IMR-90 (cell line): ENCODE data around the gene MTA1. TPM values are rescaled to one million over a fixed set of nuclear protein-coding genes. Genes with fewer than 3 reads are reported as not detected.

Experiments used
- ATAC-seq: fragments of 200-7000 bp; cut with Tn5 transposase; 2 replicates; pipeline ENCODE4 v1.9.1; 2020; ENCODE audit warnings: low read depth, mild to moderate bottlenecking, moderate library complexity
- BruUV-seq: library from RNA; stranded (reverse); fragments of 400-500 nt; replicated peaks from 2 replicates; lab custom pipeline; 2021; lab: Mats Ljungman, UMichigan
- CTCF ChIA-PET: fragments of 300-600 bp; formaldehyde crosslinking; extraction: SDS; loops from one replicate; lab custom pipeline; 2021; ENCODE audit warnings: antibody characterized with exemption; lab: Yijun Ruan, JAX
- POLR2A ChIA-PET: fragments of 300-600 bp; sonication (Branson Sonifier 250); formaldehyde crosslinking; loops from one replicate; lab custom pipeline; 2022; ENCODE audit warnings: antibody characterized with exemption; ENCODE audit not compliant: unreplicated experiment; lab: Charles Lee
- DNase-seq: peaks from one replicate; pipeline ENCODE4 v3.0.0; 2013
- H2AFZ ChIP-seq: replicated peaks from 2 replicates; pipeline ENCODE3; 2013; ENCODE audit warnings: low read length, mild to moderate bottlenecking; ENCODE audit not compliant: poor library complexity
- H2AK5ac ChIP-seq: 2 replicates; pipeline ENCODE4 v1.6.1; 2013; ENCODE audit warnings: low read depth, low read length, inconsistent platforms
- H2AK9ac ChIP-seq: replicated peaks from 2 replicates; pipeline ENCODE3; 2013; ENCODE audit warnings: mild to moderate bottlenecking, low read depth, low read length, moderate library complexity; ENCODE audit not compliant: poor library complexity
- H2BK120ac ChIP-seq: 2 replicates; pipeline ENCODE4 v1.6.1; 2013; ENCODE audit warnings: low read depth, low read length, inconsistent platforms
- H2BK15ac ChIP-seq: 3 replicates; pipeline ENCODE4 v1.6.1; 2013; ENCODE audit warnings: low read depth, low read length, inconsistent platforms
- H2BK20ac ChIP-seq: 2 replicates; pipeline ENCODE4 v1.6.1; 2013; ENCODE audit warnings: low read depth, mild to moderate bottlenecking, inconsistent platforms, low read length, moderate library complexity
- H2BK5ac ChIP-seq: 2 replicates; pipeline ENCODE4 v1.6.1; 2013; ENCODE audit warnings: mild to moderate bottlenecking, low read depth, low read length, inconsistent platforms; ENCODE audit not compliant: poor library complexity, severe bottlenecking
- H3K14ac ChIP-seq: replicated peaks from 2 replicates; pipeline ENCODE4 v1.6.1; 2013; ENCODE audit warnings: low read depth, low read length, inconsistent platforms
- H3K18ac ChIP-seq: 2 replicates; pipeline ENCODE4 v1.6.1; 2013; ENCODE audit warnings: low read depth, low read length, control low read depth
- H3K23ac ChIP-seq: 2 replicates; pipeline ENCODE4 v1.6.1; 2013; ENCODE audit warnings: low read depth, low read length, inconsistent platforms
- H3K27ac ChIP-seq: 2 replicates; pipeline ENCODE4 v1.5.1; 2013; ENCODE audit warnings: mild to moderate bottlenecking, control low read depth, low read length; ENCODE audit not compliant: insufficient read depth
- H3K27me3 ChIP-seq: 2 replicates; pipeline ENCODE4 v1.6.1; 2013; ENCODE audit warnings: low read length; ENCODE audit not compliant: control insufficient read depth, insufficient read depth
- H3K36me3 ChIP-seq: 2 replicates; pipeline ENCODE4 v1.6.1; 2013; ENCODE audit warnings: low read length, mixed read lengths; ENCODE audit not compliant: control insufficient read depth, insufficient read depth
- H3K4ac ChIP-seq: 2 replicates; pipeline ENCODE4 v1.6.1; 2013; ENCODE audit warnings: low read depth, low read length, inconsistent platforms
- H3K4me1 ChIP-seq: 2 replicates; pipeline ENCODE4 v1.6.1; 2013; ENCODE audit warnings: low read length, mixed read lengths; ENCODE audit not compliant: control insufficient read depth, insufficient read depth
- H3K4me2 ChIP-seq: 2 replicates; pipeline ENCODE4 v1.6.1; 2013; ENCODE audit warnings: low read depth, mild to moderate bottlenecking, control low read depth, low read length, moderate library complexity
- H3K4me3 ChIP-seq: 2 replicates; pipeline ENCODE4 v1.5.1; 2013; ENCODE audit warnings: low read depth, mild to moderate bottlenecking, control low read depth, low read length, moderate library complexity; ENCODE audit not compliant: insufficient read depth
- H3K56ac ChIP-seq: 2 replicates; pipeline ENCODE4 v1.6.1; 2013; ENCODE audit warnings: low read length, inconsistent platforms; ENCODE audit not compliant: insufficient read depth; ENCODE audit errors: extremely low read depth
- H3K79me1 ChIP-seq, 2 experiments: 2 replicates each; pipeline ENCODE4 v1.6.1; 2013; ENCODE audit warnings: low read length in 2 of 2, inconsistent platforms in 1 of 2, low read depth in 1 of 2
- H3K9ac ChIP-seq: 2 replicates; pipeline ENCODE4 v1.6.1; 2013; ENCODE audit warnings: low read depth, low read length, control low read depth
- H3K9me1 ChIP-seq: 2 replicates; pipeline ENCODE4 v1.6.1; 2013; ENCODE audit warnings: low read length, inconsistent platforms; ENCODE audit not compliant: insufficient read depth
- H3K9me3 ChIP-seq: 2 replicates; pipeline ENCODE4 v1.6.1; 2013; ENCODE audit warnings: low read length; ENCODE audit not compliant: control insufficient read depth, insufficient read depth
- H4K20me1 ChIP-seq: 2 replicates; pipeline ENCODE4 v1.6.1; 2013; ENCODE audit warnings: low read length, inconsistent platforms; ENCODE audit not compliant: insufficient read depth
- H4K5ac ChIP-seq: 2 replicates; pipeline ENCODE4 v1.6.1; 2013; ENCODE audit warnings: mild to moderate bottlenecking, low read depth, low read length, control low read depth
- H4K8ac ChIP-seq, 2 experiments: 2 replicates each; pipeline ENCODE4 v1.6.1; 2013; ENCODE audit warnings: low read depth in 2 of 2, low read length in 2 of 2, control low read depth in 1 of 2, inconsistent platforms in 1 of 2
- H4K91ac ChIP-seq: 2 replicates; pipeline ENCODE4 v1.6.1; 2013; ENCODE audit warnings: low read depth, low read length, inconsistent platforms; ENCODE audit not compliant: insufficient read depth
- CEBPB ChIP-seq: IDR thresholded peaks from 2 replicates; pipeline ENCODE4 v1.6.1; 2012; ENCODE audit warnings: low read depth, low read length, improper control_type of control experiment
- CHD1 ChIP-seq: IDR thresholded peaks from 2 replicates; pipeline ENCODE4 v1.6.1; 2012; ENCODE audit warnings: low read depth, low read length, improper control_type of control experiment
- ELK1 ChIP-seq: fragments of 150-350 bp; IDR thresholded peaks from 2 replicates; pipeline ENCODE4 v1.6.1; 2016; ENCODE audit warnings: low read depth, mild to moderate bottlenecking, low read length, moderate library complexity, borderline replicate concordance
- FOS ChIP-seq: fragments of 150-350 bp; IDR thresholded peaks from 2 replicates; pipeline ENCODE4 v1.6.1; 2016; ENCODE audit warnings: low read depth, low read length
- MAZ ChIP-seq: IDR thresholded peaks from 2 replicates; pipeline ENCODE4 v1.6.1; 2012; ENCODE audit warnings: low read depth, mild to moderate bottlenecking, low read length, improper control_type of control experiment, moderate library complexity, borderline replicate concordance
- NFE2L2 ChIP-seq: fragments of 150-350 bp; IDR thresholded peaks from 2 replicates; pipeline ENCODE4 v1.6.1; 2016; ENCODE audit warnings: low read depth, mild to moderate bottlenecking, low read length
- RAD21 ChIP-seq: IDR thresholded peaks from 2 replicates; pipeline ENCODE4 v1.6.1; 2012; ENCODE audit warnings: low read length, improper control_type of control experiment
- RFX5 ChIP-seq: IDR thresholded peaks from 2 replicates; pipeline ENCODE4 v1.8.0; 2012; ENCODE audit warnings: low read depth, mild to moderate bottlenecking, low read length, moderate library complexity
- USF2 ChIP-seq: fragments of 150-350 bp; IDR thresholded peaks from 2 replicates; pipeline ENCODE4 v1.6.1; 2017; ENCODE audit warnings: mild to moderate bottlenecking, antibody characterized with exemption, low read length, low read depth
- WGBS, 2 experiments: methylation state at CpG; one replicate each; pipeline versions ENCODE4 v1.1.5 to v1.1.7; 2013; ENCODE audit warnings: missing lambda C conversion rate in 2 of 2; ENCODE audit not compliant: insufficient read length in 1 of 2; ENCODE audit errors: extremely low coverage in 2 of 2; 5-methylcytosine and 5-hydroxymethylcytosine counted together
- dilution Hi-C: fragments of 300-500 bp; cut with HindIII; formaldehyde crosslinking; loops from one replicate; pipeline ENCODE4 v1.14.3; 2018; ENCODE audit warnings: low sequenced_read_pairs; ENCODE audit not compliant: unreplicated experiment
- in situ Hi-C: fragments of 300-500 bp; cut with MboI; formaldehyde crosslinking; loops from 3 replicates; pipeline ENCODE4 v1.14.3; 2019; ENCODE audit warnings: low sequenced_read_pairs, inconsistent platforms, mixed read lengths
- intact Hi-C: fragments of 100-400 bp; cut with micrococcal nuclease; formaldehyde crosslinking; loops from 2 replicates; pipeline ENCODE4 v1.10.0; 2022
- polyA plus RNA-seq, 3 experiments: library from polyadenylated mRNA; depleted of rRNA; stranded (reverse); fragments of >200 nt; gene quantifications; 2 replicates each; pipeline ENCODE4 v1.2.3, GENCODE V29; 2012; ENCODE audit warnings: low replicate concordance in 1 of 3
- total RNA-seq: library from RNA; depleted of rRNA; stranded (reverse); fragments of >200 nt; gene quantifications from 2 replicates; pipeline ENCODE4 v1.2.3, GENCODE V29; 2012

The MTA1 gene
- total and polyA plus RNA-seq, 2 of the 4 experiments (the other 2 are of a cell fraction), result 21.5 to 61.6 TPM

- H3K18ac ChIP-seq, result no peak overlapping the region
- H3K79me1 ChIP-seq, result peaks cover 5 to 34% of the 10 kb centered on the region in 2 experiments; a peak in 2 of 4 replicates
- ChIA-PET CTCF (no interaction called here), POLR2A (no interaction called here)
- no peak overlapping the region for H3K4me3 ChIP-seq
- H2BK120ac ChIP-seq, result no peak overlapping the region
- H2BK20ac ChIP-seq, result no peak overlapping the region
- no peak overlapping the region for H2BK15ac ChIP-seq
- no peak overlapping the region for H4K91ac ChIP-seq
- H4K20me1 ChIP-seq, result peaks cover 17% of the 10 kb centered on the region
- no peak overlapping the region for H2AK9ac ChIP-seq
- H3K4me2 ChIP-seq, result no peak overlapping the region
- TF ChIP-seq ELK1, result no peak
- no peak for TF ChIP-seq CEBPB
- TF ChIP-seq MAZ, result no peak
- no peak for TF ChIP-seq FOS
- TF ChIP-seq RFX5, result no peak
- TF ChIP-seq USF2, result no peak
- TF ChIP-seq RAD21, result no peak
- no peak for TF ChIP-seq CHD1
- no peak for TF ChIP-seq NFE2L2
- no peak overlapping the region for H4K8ac ChIP-seq
- ATAC-seq, result no peak
- no peak overlapping the region for H4K5ac ChIP-seq
- no peak overlapping the region for H2AK5ac ChIP-seq
- no peaks in the 10 kb centered on the region for H3K9me3 ChIP-seq
- no peak overlapping the region for H2BK5ac ChIP-seq
- 100% methylated on average over 10 of the region's 29 CpGs; no CpG with 5 or more reads in 1 of the 2 experiments for WGBS, 2 experiments
- no peak for DNase-seq
- no peak overlapping the region for H3K27ac ChIP-seq
- no TSS peak for BruUV-seq
- H2AFZ ChIP-seq, result no peak overlapping the region
- H3K56ac ChIP-seq, result no peak overlapping the region
- no peaks in the 10 kb centered on the region for H3K9me1 ChIP-seq
- H3K4me1 ChIP-seq, result no peaks in the 10 kb centered on the region
- intact Hi-C loops (no loop called here), in situ Hi-C loops (no loop called here), dilution Hi-C loops (no loop called here)
- H3K23ac ChIP-seq, result no peak overlapping the region
- H3K9ac ChIP-seq, result no peak overlapping the region
- no peak overlapping the region for H3K4ac ChIP-seq
- H3K14ac ChIP-seq, result no peak overlapping the region
- no peaks in the 10 kb centered on the region for H3K27me3 ChIP-seq
- peaks cover 53% of the 10 kb centered on the region for H3K36me3 ChIP-seq
These were observed 31.5 kb downstream of the MTA1 start for GRCh38 chr14:105450864-105451720.
